Activated naive CD4-positive, alpha-beta T cell treated with anti-CD3 and anti-CD28 coated beads, Interleukin-2, amount 10 ng/mL, durations not matched to agents 7 days and 5 days (primary cell): ENCODE data around the gene RHBDD1.

ENCODE experiments used
- CTCF ChIA-PET: fragments of 350-600 bp; sonication (Branson Sonifier 250); formaldehyde crosslinking; loops from one replicate; lab custom pipeline; 2021; ENCODE audit warnings: antibody characterized with exemption; lab: Charles Lee
- DNase-seq: peaks from one replicate; pipeline ENCODE4 v3.0.0-alpha.2; 2020
- H3K27ac Mint-ChIP-seq: one replicate; pipeline ENCODE4 v1.8.0; 2021; ENCODE audit warnings: mild to moderate bottlenecking, moderate library complexity, mixed read lengths
- H3K27me3 Mint-ChIP-seq: one replicate; pipeline ENCODE4 v1.8.0; 2021; ENCODE audit warnings: mild to moderate bottlenecking, mixed read lengths
- H3K36me3 Mint-ChIP-seq: one replicate; pipeline ENCODE4 v1.8.0; 2021; ENCODE audit warnings: mixed read lengths
- H3K4me1 Mint-ChIP-seq: one replicate; pipeline ENCODE4 v1.8.0; 2021; ENCODE audit warnings: mixed read lengths
- H3K4me3 Mint-ChIP-seq: one replicate; pipeline ENCODE4 v1.8.0; 2021; ENCODE audit warnings: mild to moderate bottlenecking, moderate library complexity, mixed read lengths
- H3K9me3 Mint-ChIP-seq: one replicate; pipeline ENCODE4 v1.8.0; 2021; ENCODE audit warnings: mixed read lengths

Gene RHBDD1

DNA sequence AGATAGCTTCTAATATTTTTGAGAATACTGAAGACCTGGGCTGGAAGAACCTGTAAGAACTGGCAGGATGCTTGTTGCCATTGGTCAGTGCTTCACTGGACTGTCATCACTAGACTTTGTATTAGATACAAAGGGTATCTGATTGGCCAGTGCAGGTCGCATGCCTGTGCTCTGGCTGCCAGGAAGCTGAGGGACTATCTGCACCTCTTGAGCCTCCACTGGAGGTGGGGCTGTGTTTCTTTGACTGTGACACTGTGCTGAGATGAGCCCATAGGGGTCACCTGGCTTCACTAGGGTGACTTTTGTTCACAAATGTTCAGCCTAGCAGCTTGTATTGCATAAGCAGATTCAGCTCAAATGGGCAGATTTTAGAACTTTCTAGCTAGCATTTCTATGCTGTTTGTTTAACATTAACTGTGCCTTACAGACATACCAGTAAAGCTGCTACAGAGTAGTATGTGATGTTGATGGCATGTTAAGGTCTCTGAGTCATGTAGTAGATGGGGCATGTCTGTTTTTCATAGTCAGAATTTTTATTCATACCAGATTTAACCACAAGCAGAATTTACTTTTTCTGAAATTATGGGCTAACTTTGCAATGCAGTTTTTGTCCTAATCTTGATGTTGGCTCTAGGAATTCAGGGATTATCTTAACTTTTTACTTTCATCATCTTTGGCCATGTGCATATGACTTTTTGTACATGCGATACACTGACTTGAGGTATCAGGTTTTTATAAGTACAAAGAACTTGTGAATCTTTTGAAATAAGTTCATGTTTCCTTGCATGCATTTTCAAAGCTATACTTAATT lies 56.1 kb downstream of the RHBDD1 start:
- no peak for DNase-seq
- CTCF ChIA-PET = interaction anchor here (0.9 kb wide), 1 partner anchor 94 kb away, joined by 3 read pairs; no protein-coding TSS in a partner anchor
- Mint-ChIP-seq H3K27ac (no peak overlapping the region), H3K4me1 (no peaks in the 10 kb centered on the region), H3K9me3 (no peaks in the 10 kb centered on the region), H3K36me3 (peaks cover 10% of the 10 kb centered on the region), H3K27me3 (no peaks in the 10 kb centered on the region), H3K4me3 (no peak overlapping the region)

DNA sequence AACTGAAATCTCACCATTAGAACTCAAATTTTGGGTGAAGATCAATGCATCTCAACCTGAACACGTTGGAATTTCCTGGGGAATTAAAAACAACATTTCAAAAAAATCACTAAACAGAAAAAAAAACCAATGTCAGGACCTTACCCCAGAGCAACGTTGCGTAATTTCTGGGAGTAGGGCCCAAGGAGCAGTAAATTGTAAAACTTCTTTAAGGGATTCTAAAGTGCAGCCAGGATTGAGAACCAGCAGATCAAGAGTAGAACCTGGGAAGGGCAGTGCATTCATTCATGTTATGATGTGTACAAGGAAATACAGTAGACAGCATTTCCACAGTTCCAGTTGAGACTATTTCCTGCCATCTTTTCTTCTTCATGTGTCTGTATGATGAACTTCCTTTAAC lies 56.9 kb downstream of the RHBDD1 start:
- H3K4me3 Mint-ChIP-seq = no peak overlapping the region
- no peaks in the 10 kb centered on the region for H3K4me1 Mint-ChIP-seq
- no peaks in the 10 kb centered on the region for H3K9me3 Mint-ChIP-seq
- DNase-seq = no peak
- peaks cover 15% of the 10 kb centered on the region for H3K36me3 Mint-ChIP-seq
- H3K27me3 Mint-ChIP-seq = no peaks in the 10 kb centered on the region
- CTCF ChIA-PET = no interaction called here
- no peak overlapping the region for H3K27ac Mint-ChIP-seq

- no peaks in the 10 kb centered on the region for H3K9me3 Mint-ChIP-seq
- H3K4me1 Mint-ChIP-seq = no peaks in the 10 kb centered on the region
- H3K36me3 Mint-ChIP-seq = peaks cover 15% of the 10 kb centered on the region
- no peak overlapping the region for H3K4me3 Mint-ChIP-seq
- no peak for DNase-seq
- H3K27ac Mint-ChIP-seq = no peak overlapping the region
- CTCF ChIA-PET = no interaction called here
- H3K27me3 Mint-ChIP-seq = no peaks in the 10 kb centered on the region
These were observed 57.4 kb downstream of the RHBDD1 start for GRCh38 chr2:226893216-226893615.

DNA sequence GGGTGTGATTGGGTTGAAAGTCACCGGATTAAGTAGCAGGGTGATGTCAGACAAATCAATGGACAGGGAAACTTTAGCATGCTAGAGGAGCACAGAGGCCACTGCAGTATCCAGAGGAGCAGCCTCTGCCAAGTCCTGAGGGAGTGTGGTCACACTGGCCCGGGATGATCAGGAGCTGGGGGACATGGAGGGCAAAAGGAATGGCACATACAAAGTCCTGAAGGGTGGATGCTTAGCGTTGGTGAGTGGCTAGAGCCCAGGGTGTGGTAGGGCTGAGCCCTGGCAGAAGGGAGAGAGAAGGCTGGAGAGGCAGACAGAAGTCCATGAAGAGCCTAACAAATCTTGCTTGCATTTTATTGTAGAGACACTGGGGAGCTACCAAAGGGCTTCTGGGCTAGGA lies 58.9 kb downstream of the RHBDD1 start:
- DNase-seq = no peak
- Mint-ChIP-seq H3K4me1 (no peaks in the 10 kb centered on the region), H3K27me3 (no peaks in the 10 kb centered on the region), H3K27ac (no peak overlapping the region), H3K36me3 (peaks cover 15% of the 10 kb centered on the region), H3K9me3 (no peaks in the 10 kb centered on the region), H3K4me3 (no peak overlapping the region)
- CTCF ChIA-PET = no interaction called here

DNA sequence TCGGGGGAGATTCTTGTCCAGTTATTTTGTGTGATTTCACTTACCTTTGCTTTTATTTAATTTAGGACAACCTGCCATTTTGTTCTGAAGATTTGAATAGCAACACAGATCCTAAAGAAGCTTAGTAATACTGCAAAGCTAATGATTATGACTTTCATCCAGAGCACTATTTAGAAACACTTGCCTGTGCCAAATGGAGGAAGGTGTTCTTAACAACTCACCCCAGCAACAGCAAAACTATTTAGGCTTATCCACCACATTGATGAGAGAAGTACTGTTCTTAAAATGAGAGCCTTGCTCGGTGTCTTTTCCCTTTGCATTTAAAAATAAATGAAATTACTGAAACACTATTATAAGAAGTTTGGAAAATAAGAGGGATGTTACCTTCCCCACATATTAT lies 59.7 kb downstream of the RHBDD1 start:
- Mint-ChIP-seq H3K27me3 (no peaks in the 10 kb centered on the region), H3K4me3 (no peak overlapping the region), H3K9me3 (no peaks in the 10 kb centered on the region), H3K36me3 (peaks cover 15% of the 10 kb centered on the region), H3K27ac (no peak overlapping the region), H3K4me1 (no peaks in the 10 kb centered on the region)
- no peak for DNase-seq
- CTCF ChIA-PET = no interaction called here

DNA sequence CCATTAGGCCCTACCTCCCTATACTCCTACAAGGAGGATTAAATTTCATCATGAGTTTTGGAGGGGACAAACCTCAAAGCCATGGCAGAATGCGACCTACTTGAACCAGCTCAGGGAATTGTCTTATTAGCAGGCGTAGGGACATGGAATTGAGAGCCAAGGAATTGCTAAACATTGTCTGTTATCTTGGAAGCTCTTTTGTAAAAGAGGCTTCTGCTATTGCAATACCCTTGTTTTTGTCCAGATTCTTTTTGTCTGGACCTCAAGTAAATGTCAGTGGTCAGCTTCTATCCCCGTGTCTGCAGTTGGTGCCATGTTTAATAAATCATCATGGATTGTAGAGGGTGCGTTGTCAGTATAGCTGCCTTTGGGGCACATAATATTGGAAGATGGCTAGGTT lies 62.3 kb downstream of the RHBDD1 start:
- no peak for DNase-seq
- Mint-ChIP-seq H3K9me3 (no peaks in the 10 kb centered on the region), H3K36me3 (peaks cover 12% of the 10 kb centered on the region), H3K4me3 (no peak overlapping the region), H3K27me3 (no peaks in the 10 kb centered on the region), H3K4me1 (no peaks in the 10 kb centered on the region), H3K27ac (no peak overlapping the region)
- CTCF ChIA-PET = no interaction called here

DNA sequence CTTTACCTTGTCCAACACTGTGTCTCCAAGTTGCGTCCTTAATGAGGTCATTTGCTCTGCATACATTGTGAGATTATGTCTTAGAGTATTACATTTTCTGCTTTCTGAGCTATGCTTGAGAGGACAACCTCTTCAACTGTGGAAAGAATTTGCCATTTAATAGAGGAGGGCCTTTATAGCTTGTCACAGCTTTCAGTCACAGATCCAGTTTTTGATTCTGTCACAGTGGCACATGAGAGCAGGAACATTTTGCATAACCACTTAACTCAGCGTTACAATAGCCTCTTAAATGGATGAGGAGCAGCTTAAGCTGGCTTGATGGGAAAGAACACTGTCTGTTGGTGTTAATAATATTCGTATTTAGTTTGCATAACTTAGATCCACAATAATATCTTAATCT lies 63.0 kb downstream of the RHBDD1 start:
- CTCF ChIA-PET = no interaction called here
- no peaks in the 10 kb centered on the region for H3K9me3 Mint-ChIP-seq
- no peak overlapping the region for H3K27ac Mint-ChIP-seq
- no peak for DNase-seq
- H3K4me1 Mint-ChIP-seq = no peaks in the 10 kb centered on the region
- peaks cover 14% of the 10 kb centered on the region for H3K36me3 Mint-ChIP-seq
- no peak overlapping the region for H3K4me3 Mint-ChIP-seq
- H3K27me3 Mint-ChIP-seq = no peaks in the 10 kb centered on the region

DNA sequence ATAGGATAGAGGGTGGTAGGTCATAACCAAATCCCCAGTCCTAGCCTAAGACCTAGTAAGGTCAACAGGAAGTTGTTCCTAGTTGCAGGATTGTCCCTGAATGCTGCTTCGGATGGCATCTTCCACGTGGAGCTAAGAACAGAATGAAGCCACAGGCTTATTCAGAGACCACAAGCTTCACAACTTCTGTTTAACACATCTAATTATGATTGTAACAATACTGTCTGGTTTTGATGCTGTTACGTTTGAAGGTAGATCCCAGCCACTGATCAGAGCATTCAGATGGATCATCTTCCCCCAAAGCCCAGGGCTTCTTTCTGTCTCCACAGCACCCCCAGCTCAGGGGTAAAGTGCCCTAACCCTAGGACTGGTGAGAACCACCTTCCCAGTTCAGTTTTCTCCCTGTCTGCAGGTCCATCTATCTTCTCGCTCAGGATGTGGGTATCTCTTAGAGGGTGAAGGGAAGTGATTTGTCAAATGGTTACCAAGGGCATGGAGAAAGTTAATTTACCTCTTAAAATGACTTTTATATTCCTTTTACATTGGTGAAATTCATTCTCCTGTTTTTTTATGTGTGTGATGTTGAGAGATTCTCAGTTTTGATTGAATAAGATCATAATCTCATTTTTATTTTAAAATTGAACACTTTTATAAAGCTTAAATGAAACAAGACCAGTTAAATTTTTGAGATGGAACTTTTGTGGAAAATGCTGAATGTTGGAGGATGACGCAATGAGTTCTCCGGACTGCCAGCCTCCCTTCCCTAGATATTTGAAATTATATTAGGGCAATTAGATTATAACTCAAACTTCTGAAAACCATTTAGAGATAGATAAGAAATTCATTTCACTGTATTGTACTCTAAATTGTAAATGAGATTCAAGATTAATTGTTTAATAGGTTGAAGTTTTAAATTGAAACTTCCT lies 66.5 kb downstream of the RHBDD1 start:
- Mint-ChIP-seq H3K9me3 (no peaks in the 10 kb centered on the region), H3K27me3 (no peaks in the 10 kb centered on the region), H3K36me3 (peaks cover 12% of the 10 kb centered on the region), H3K27ac (no peak overlapping the region), H3K4me3 (no peak overlapping the region), H3K4me1 (peaks cover 28% of the 10 kb centered on the region)
- DNase-seq = no peak
- CTCF ChIA-PET = no interaction called here

- no peak overlapping the region for H3K4me3 Mint-ChIP-seq
- CTCF ChIA-PET = no interaction called here
These were observed 67.3 kb downstream of the RHBDD1 start for GRCh38 chr2:226903179-226903578.

DNA sequence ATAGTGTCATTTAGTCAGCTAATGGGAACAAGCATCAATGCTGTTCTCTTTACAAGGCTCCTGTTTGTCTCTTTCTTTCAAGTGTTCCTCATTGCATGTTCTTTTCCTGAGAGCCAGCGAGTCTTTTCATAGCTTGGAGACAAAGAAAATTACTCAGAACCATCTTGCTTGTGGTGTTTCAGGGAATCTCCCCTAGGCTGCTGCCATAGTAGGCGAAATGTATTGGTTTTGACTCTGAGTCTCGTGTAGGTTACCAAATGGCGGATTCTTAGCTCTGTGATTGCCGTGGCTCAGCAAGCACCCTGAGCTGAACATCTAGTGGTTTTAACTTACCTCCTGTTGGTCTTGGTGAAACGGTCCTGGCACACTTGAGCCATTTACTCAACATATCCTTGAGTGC lies 68.7 kb downstream of the RHBDD1 start:
- no peak for DNase-seq
- peaks cover 28% of the 10 kb centered on the region for H3K4me1 Mint-ChIP-seq
- peak overlapping the region; percentile 39 for H3K27ac Mint-ChIP-seq
- CTCF ChIA-PET = no interaction called here
- no peaks in the 10 kb centered on the region for H3K27me3 Mint-ChIP-seq
- H3K4me3 Mint-ChIP-seq = no peak overlapping the region
- H3K9me3 Mint-ChIP-seq = no peaks in the 10 kb centered on the region
- peaks cover 10% of the 10 kb centered on the region for H3K36me3 Mint-ChIP-seq

More at GRCh38 chr2:226903179-226903578, 67.3 kb downstream of the RHBDD1 start:
- DNase-seq = no peak
- Mint-ChIP-seq H3K27me3 (no peaks in the 10 kb centered on the region), H3K36me3 (peaks cover 10% of the 10 kb centered on the region), H3K27ac (no peak overlapping the region), H3K9me3 (no peaks in the 10 kb centered on the region), H3K4me1 (peaks cover 28% of the 10 kb centered on the region)

DNA sequence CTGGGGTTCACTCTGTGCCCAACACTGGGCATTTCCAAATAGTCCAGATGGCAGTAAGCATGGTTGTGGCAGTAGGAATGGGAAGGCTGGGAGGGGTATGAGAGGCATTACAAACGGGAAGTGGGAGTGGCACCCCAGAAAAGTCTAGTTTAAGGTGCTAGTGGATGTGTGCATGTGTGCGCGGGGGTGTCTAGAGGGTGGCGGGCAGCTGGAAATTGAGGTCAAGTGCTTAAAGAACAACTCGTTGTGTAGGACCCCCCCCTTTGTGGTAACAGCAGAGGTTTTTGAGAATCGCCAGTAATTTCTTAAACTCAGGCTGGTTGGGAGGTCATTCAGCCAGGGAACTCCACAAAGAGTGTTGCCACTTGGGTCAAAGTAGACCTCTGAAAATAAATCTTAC lies 69.9 kb downstream of the RHBDD1 start:
- Mint-ChIP-seq H3K36me3 (peaks cover 10% of the 10 kb centered on the region), H3K4me1 (peaks cover 28% of the 10 kb centered on the region), H3K27ac (no peak overlapping the region), H3K4me3 (no peak overlapping the region), H3K9me3 (no peaks in the 10 kb centered on the region), H3K27me3 (no peaks in the 10 kb centered on the region)
- no peak for DNase-seq
- CTCF ChIA-PET = no interaction called here

- H3K9me3 Mint-ChIP-seq = no peaks in the 10 kb centered on the region
- DNase-seq = no peak
- H3K27me3 Mint-ChIP-seq = no peaks in the 10 kb centered on the region
- no peak overlapping the region for H3K4me3 Mint-ChIP-seq
- H3K27ac Mint-ChIP-seq = no peak overlapping the region
- peaks cover 10% of the 10 kb centered on the region for H3K36me3 Mint-ChIP-seq
- CTCF ChIA-PET = no interaction called here
- H3K4me1 Mint-ChIP-seq = peaks cover 28% of the 10 kb centered on the region
These were observed 70.4 kb downstream of the RHBDD1 start for GRCh38 chr2:226906163-226906693.

- Mint-ChIP-seq H3K36me3 (peaks cover 11% of the 10 kb centered on the region), H3K4me1 (peaks cover 28% of the 10 kb centered on the region), H3K9me3 (no peaks in the 10 kb centered on the region), H3K27ac (no peak overlapping the region), H3K4me3 (no peak overlapping the region), H3K27me3 (no peaks in the 10 kb centered on the region)
- CTCF ChIA-PET = no interaction called here
- DNase-seq = no peak
These were observed 73.3 kb downstream of the RHBDD1 start for GRCh38 chr2:226909126-226909525.

DNA sequence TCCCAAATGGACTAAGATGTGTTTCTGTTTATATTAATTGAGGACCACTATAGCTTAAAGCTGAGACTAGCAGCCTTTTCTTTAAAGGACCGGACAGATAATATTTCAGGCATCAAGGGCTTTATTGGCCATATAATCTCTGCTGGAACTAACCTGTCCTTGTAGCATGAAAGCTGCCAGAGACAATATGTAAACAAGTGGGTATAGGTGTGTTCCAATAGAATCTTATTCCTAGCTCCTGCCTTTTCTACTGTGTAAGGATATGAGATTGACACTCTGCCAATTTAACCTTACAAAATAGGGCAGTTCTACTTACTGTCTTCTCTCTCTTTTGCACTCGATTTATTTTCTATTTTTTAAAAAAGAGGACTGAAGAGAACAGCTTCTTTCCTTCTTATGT lies 74.0 kb downstream of the RHBDD1 start:
- peaks cover 9% of the 10 kb centered on the region for H3K36me3 Mint-ChIP-seq

More for the DNA sequence above, 74.0 kb downstream of the RHBDD1 start:
- Mint-ChIP-seq H3K4me1 (peaks cover 23% of the 10 kb centered on the region), H3K4me3 (no peak overlapping the region), H3K9me3 (no peaks in the 10 kb centered on the region), H3K27me3 (no peaks in the 10 kb centered on the region), H3K27ac (no peak overlapping the region)
- CTCF ChIA-PET = no interaction called here
- DNase-seq = no peak
